ENCODE data around the gene ZNF195.

GRCh38 chr11:3381794-3382193, 2.8 kb upstream of the ZNF195 start:
- TF ChIP-seq CTCF (IDR thresholded peaks at IDR 0.05; ENCODE audit: low read depth, low read length) = no peak
- no peak for TF ChIP-seq POLR2A (IDR thresholded peaks at IDR 0.05; ENCODE audit: extremely low read depth, insufficient read length)
- TF ChIP-seq MYC (IDR thresholded peaks at IDR 0.05; ENCODE audit: low read depth, low read length) = no peak
